Smooth muscle cell (in vitro differentiated cells): ENCODE data around the gene NOTCH1. TPM values are rescaled to one million over a fixed set of nuclear protein-coding genes. Genes with fewer than 3 reads are reported as not detected.

Source experiments
- DNase-seq: peaks from one replicate; lab custom pipeline; 2025; ENCODE audit not compliant: unreplicated experiment; lab: John Stamatoyannopoulos, UW
- H2AFZ ChIP-seq: fragments of 200-600 bp; sonication (generic); 2 replicates; pipeline ENCODE4 v1.6.0; 2016; ENCODE audit warnings: antibody characterized with exemption, low read depth, mild to moderate bottlenecking
- H3F3A ChIP-seq: fragments of 200-600 bp; sonication (generic); 2 replicates; pipeline ENCODE4 v1.6.0; 2017; ENCODE audit warnings: antibody characterized with exemption, low read depth
- H3K27ac ChIP-seq: fragments of 200-600 bp; sonication (generic); 2 replicates; pipeline ENCODE4 v1.5.1; 2016; ENCODE audit warnings: low read depth, mild to moderate bottlenecking
- H3K27me3 ChIP-seq: fragments of 200-600 bp; sonication (generic); 2 replicates; pipeline ENCODE4 v1.6.1; 2016; ENCODE audit warnings: low read depth, mild to moderate bottlenecking
- H3K36me3 ChIP-seq: fragments of 200-600 bp; sonication (generic); 2 replicates; pipeline ENCODE4 v1.5.1; 2016; ENCODE audit warnings: low read depth
- H3K4me1 ChIP-seq: fragments of 200-600 bp; sonication (generic); 2 replicates; pipeline ENCODE4 v1.5.1; 2016; ENCODE audit warnings: low read depth
- H3K4me2 ChIP-seq: fragments of 200-600 bp; sonication (generic); 2 replicates; pipeline ENCODE4 v1.6.0; 2016; ENCODE audit warnings: mild to moderate bottlenecking
- H3K4me3 ChIP-seq: fragments of 200-600 bp; sonication (generic); 2 replicates; pipeline ENCODE4 v1.5.1; 2016; ENCODE audit warnings: mild to moderate bottlenecking
- H3K79me2 ChIP-seq: fragments of 200-600 bp; sonication (generic); 2 replicates; pipeline ENCODE4 v1.6.0; 2016; ENCODE audit warnings: low read depth, mild to moderate bottlenecking
- H3K9ac ChIP-seq: fragments of 200-600 bp; sonication (generic); 2 replicates; pipeline ENCODE4 v1.6.0; 2016; ENCODE audit warnings: low read depth
- H3K9me3 ChIP-seq: fragments of 200-600 bp; sonication (generic); replicated peaks from 2 replicates; pipeline ENCODE4 v1.5.1; 2016; ENCODE audit warnings: low read depth
- H4K20me1 ChIP-seq: fragments of 200-600 bp; sonication (generic); 2 replicates; pipeline ENCODE4 v1.6.0; 2016; ENCODE audit warnings: low read depth
- CTCF ChIP-seq: fragments of 200-600 bp; sonication (generic); IDR thresholded peaks from 2 replicates; pipeline ENCODE4 v1.5.1; 2017; ENCODE audit warnings: borderline replicate concordance, mild to moderate bottlenecking, antibody characterized with exemption; ENCODE audit not compliant: insufficient read depth, poor library complexity, severe bottlenecking
- WGBS: methylation state at CpG from one replicate; pipeline ENCODE4 v1.1.7; 2016; ENCODE audit warnings: low lambda C conversion rate; 5-methylcytosine and 5-hydroxymethylcytosine counted together
- polyA plus RNA-seq: library from polyadenylated mRNA; unstranded; fragments of >200 nt; fragmentation: Nextera tagmentation; extraction: Ambion mirVana; gene quantifications from 2 replicates; pipeline ENCODE4 v1.2.1, GENCODE V29; 2016
- total RNA-seq: library from RNA; depleted of rRNA; stranded (reverse); fragments of >200 nt; gene quantifications from 2 replicates; pipeline ENCODE4 v1.2.3, GENCODE V29; 2014

NOTCH1 gene
- total and polyA plus RNA-seq, 2 experiments from 2014 or later = 7.2 to 13.2 TPM

GRCh38 chr9:136531186-136531903 lies 14.5 kb downstream of the NOTCH1 start:
- Histone ChIP-seq H3K79me2 (peaks cover 49% of the 10 kb centered on the region), H3K4me1 (peaks cover 26% of the 10 kb centered on the region), H3K27ac (no peak overlapping the region), H3F3A (no peaks in the 10 kb centered on the region), H3K4me2 (no peak overlapping the region), H3K9ac (no peak overlapping the region), H3K4me3 (no peak overlapping the region), H3K27me3 (no peaks in the 10 kb centered on the region), H4K20me1 (peaks cover 91% of the 10 kb centered on the region), H3K36me3 (no peaks in the 10 kb centered on the region), H2AFZ (no peak overlapping the region), H3K9me3 (no peaks in the 10 kb centered on the region)
- TF ChIP-seq CTCF = no peak
- WGBS = 92% methylated on average over 13 of the region's 37 CpGs
- no peak for DNase-seq

- H3K36me3 ChIP-seq = no peaks in the 10 kb centered on the region
- 89% methylated on average over 20 of the region's 20 CpGs for WGBS
- H3K4me3 ChIP-seq = no peak overlapping the region
- H3K79me2 ChIP-seq = peaks cover 53% of the 10 kb centered on the region
- no peaks in the 10 kb centered on the region for H3F3A ChIP-seq
- no peak overlapping the region for H3K27ac ChIP-seq
- H3K4me1 ChIP-seq = peaks cover 30% of the 10 kb centered on the region
- H4K20me1 ChIP-seq = peaks cover 94% of the 10 kb centered on the region
- TF ChIP-seq CTCF = no peak
- no peak overlapping the region for H2AFZ ChIP-seq
- DNase-seq = no peak
- H3K27me3 ChIP-seq = no peaks in the 10 kb centered on the region
- H3K9ac ChIP-seq = no peak overlapping the region
- no peak overlapping the region for H3K4me2 ChIP-seq
- H3K9me3 ChIP-seq = no peaks in the 10 kb centered on the region
Measured at GRCh38 chr9:136530461-136531089, 15.3 kb downstream of the NOTCH1 start.

- Histone ChIP-seq H3K9ac (no peak overlapping the region), H3F3A (no peaks in the 10 kb centered on the region), H3K27me3 (no peaks in the 10 kb centered on the region), H3K4me3 (no peak overlapping the region), H3K36me3 (no peaks in the 10 kb centered on the region), H2AFZ (no peak overlapping the region), H3K4me2 (no peak overlapping the region), H4K20me1 (peaks cover 96% of the 10 kb centered on the region), H3K9me3 (no peaks in the 10 kb centered on the region), H3K4me1 (peaks cover 26% of the 10 kb centered on the region), H3K27ac (no peak overlapping the region), H3K79me2 (peaks cover 50% of the 10 kb centered on the region)
- 82% methylated on average over 29 of the region's 40 CpGs for WGBS
- DNase-seq = no peak
- no peak for TF ChIP-seq CTCF
Measured at GRCh38 chr9:136529516-136530460, 16.1 kb downstream of the NOTCH1 start.
